Epithelial cell of proximal tubule (primary cell): ENCODE measurements around the gene CDK4. TPM values are rescaled to one million over a fixed set of nuclear protein-coding genes. Genes with fewer than 3 reads are reported as not detected.
"Not testable (repeated sequence)": the region's sequence is repeated elsewhere in the genome, so short reads cannot be mapped to it uniquely, and the experiment has no call there.

Source experiments
- DNase-seq: peaks from one replicate; pipeline ENCODE4 v3.0.0-alpha.2; 2011; ENCODE audit warnings: low read depth
- H3K4me3 ChIP-seq: 2 replicates; pipeline ENCODE4 v1.5.1; 2011; ENCODE audit warnings: low read depth, mild to moderate bottlenecking, low read length
- CTCF ChIP-seq: conservative IDR thresholded peaks from 2 replicates; pipeline ENCODE4 v1.5.1; 2012; ENCODE audit warnings: low read depth, mild to moderate bottlenecking, low read length
- total RNA-seq: library from RNA; depleted of rRNA; stranded (reverse); fragments of >200 nt; gene quantifications from 2 replicates; pipeline ENCODE4 v1.2.3, GENCODE V29; 2015

CDK4 gene
- total RNA-seq, 1 donor from 2014 or later = 178 TPM

DNA sequence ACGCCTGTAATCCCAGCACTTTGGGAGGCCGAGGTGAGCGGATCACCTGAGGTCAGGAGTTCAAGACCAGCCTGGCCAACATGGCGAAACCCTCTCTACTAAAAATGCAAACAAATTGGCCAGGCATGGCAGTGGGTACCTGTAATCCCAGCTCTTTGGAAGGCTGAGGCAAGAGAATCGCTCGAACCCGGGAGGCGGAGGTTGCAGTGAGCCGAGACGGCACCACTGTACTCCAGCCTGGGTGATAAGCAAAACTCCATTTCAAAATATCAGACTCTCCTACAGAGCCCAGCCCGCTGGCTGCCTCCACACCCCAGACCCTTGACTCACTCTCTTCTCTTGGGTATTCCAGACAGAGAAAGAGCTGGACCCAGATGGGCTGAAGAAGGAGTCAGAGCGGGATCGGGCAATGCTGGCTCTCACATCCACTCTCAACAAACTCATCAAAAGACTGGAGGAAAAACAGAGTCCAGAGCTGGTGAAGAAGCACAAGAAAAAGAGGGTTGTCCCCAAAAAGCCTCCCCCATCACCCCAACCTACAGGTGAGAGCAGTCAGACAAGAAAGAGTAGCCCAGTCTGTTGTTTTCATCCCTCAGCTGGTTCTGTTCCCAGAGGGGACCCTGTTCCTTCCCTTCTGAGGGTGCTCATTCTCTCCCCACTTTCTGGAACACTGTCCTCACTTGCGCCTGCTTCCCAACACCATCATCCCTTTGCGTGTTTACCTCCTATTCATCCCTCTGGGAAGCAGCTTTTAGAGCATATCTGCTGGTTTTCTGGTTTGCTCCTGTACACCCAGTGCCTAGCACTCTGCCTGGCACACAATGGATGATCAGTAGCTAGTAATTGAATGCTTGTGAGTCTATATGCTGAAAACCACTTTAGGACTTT is 33.2 kb downstream of the CDK4 start:
- DNase-seq = no peak
- no peak for TF ChIP-seq CTCF
- no peak overlapping the region for H3K4me3 ChIP-seq

DNA sequence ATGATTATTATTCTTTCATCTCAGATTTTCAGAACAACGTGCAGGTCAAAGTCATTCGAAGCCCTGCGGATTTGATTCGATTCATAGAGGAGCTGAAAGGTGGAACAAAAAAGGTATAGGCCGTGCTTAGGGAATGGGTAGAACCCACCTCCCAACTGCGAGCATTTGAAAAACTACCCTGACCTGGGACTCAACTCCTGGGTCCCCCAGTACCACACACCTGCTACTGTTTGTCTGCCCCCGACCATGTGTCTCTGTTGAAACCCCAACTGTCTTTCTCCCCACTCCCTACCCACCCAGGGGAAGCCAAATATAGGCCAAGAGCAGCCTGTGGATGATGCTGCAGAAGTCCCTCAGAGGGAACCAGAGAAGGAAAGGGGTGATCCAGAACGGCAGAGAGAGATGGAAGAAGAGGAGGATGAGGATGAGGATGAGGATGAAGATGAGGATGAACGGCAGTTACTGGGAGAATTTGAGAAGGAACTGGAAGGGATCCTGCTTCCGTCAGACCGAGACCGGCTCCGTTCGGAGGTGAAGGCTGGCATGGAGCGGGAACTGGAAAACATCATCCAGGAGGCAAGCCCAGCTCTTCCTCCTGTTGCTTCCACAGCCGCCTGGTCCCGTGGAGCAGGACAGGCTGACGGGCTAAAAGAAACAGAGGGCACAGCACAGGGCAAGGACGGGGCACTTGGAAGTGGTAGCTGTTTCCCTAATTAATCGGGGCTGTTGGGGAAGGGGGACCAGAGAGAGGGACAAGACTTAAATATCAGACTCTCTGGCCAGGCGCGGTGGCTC is 34.1 kb downstream of the CDK4 start:
- H3K4me3 ChIP-seq = no peak overlapping the region
- no peak for TF ChIP-seq CTCF
- no peak for DNase-seq

DNA sequence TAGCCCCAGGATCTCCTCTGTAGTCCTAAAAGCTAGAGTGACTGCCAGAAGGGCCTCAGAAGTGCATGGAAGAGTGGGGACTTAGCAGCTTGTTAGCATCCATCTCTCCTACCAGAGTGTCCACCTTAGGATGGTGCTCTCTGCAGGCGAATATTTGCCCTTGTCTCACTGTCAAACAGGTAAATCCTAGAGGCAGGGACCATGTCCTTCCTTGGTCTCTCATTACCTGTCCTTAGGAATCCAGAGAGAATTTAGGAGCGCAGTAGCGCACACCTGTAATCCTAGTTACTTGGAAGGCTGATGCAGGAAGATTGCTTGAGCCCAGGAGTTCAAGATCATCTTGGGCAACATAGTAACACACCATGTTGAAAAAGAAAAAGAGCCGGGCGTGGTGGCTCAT is 35.0 kb downstream of the CDK4 start:
- no peak for DNase-seq
- no peak overlapping the region for H3K4me3 ChIP-seq
- TF ChIP-seq CTCF = no peak

GRCh38 chr12:57716305-57716704 is 35.8 kb downstream of the CDK4 start:
- H3K4me3 ChIP-seq = no peak overlapping the region
- no peak for DNase-seq
- no peak for TF ChIP-seq CTCF

DNA sequence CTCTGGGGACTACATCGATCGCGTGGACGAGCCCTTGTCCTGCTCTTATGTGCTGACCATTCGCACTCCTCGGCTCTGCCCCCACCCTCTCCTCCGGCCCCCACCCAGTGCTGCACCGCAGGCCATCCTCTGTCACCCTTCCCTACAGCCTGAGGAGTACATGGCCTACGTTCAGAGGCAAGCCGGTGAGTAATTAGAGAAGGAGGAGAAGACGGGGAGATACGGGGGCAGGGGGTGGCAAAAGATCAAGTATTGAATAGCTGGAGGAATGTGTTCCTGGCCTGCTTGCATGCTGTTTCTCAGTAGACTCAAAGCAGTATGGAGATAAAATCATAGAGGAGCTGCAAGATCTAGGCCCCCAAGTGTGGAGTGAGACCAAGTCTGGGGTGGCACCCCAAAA is 36.3 kb downstream of the CDK4 start:
- no peak overlapping the region for H3K4me3 ChIP-seq
- DNase-seq = no peak
- TF ChIP-seq CTCF = no peak

DNA sequence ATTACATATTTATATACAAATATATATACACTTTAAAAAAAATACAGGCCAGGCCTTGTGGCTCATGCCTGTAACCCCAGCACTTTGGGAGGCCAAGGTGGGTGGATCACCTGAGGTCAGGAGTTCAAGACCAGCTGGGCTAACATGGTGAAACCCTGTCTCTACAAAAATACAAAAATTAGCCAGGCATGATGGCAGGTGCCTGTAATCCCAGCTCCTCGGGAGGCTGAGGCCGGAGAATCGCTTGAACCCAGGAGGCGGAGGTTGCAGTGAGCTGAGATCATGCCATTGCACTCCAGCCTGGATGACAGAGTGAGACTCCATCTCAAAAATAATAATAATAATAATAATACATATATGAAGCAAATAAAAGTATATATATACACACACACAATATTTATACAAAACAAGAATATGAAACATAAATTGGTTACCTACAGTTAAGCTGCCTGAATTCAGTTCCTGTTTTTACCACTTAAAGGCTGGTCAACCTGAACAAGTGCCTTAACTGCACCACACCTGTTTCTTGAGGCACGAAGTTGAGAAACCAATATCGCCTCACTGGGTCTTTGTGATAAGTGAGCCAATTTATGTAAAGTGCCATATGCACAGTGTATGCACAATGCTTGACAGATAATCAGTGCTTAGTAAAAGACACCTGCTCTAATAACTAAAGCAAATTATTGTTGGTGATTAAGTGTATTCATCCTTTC is 36.9 kb downstream of the CDK4 start:
- H3K4me3 ChIP-seq, DNase-seq: not testable (repeated sequence)

GRCh38 chr12:57713209-57713608 is 38.9 kb downstream of the CDK4 start:
- TF ChIP-seq CTCF = no peak
- H3K4me3 ChIP-seq = no peak overlapping the region
- no peak for DNase-seq
